ENCODE measurements around the gene RNF175.
"Not testable (repeated sequence)": the region's sequence is repeated elsewhere in the genome, so short reads cannot be mapped to it uniquely, and the experiment has no call there.

The RNF175 gene

DNA sequence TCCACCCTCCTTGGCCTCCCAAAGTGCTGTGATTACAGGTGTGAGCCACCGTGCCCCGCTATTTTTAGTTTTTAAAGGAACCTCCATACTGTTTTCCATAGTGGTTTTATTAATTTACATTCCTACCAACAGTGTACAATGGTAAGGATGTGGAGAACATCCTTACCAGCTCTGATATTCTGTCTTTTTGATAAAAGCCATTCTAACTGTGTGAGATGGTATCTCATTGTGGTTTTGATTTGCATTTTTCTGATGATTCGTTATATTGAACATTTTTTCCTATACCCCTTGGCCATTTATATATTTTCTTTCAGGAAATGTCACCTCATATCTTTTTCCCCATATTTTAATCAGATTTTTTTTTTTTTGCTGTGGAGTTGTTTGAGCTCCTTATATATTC, 90.0 kb downstream of the RNF175 start:
- DNase-seq, result no peak

DNA sequence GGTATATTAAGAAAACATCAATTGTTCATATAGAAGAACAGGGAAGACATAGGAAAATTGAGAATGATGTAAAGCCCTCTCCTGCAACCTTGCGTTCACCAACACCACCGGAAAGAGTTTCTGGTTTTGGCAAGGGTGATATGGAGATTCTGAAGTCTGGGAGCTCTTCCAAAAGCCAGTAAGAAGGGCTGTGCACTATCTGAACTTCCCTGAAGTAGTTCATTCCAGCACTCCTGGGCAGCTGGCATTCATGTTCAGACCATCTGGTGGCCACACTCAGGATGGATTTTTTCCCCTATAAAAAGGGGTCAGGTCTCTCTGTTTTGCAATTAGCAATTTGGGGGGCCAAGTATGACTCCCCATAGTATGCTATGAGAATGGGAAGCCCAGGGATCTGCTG, 91.2 kb downstream of the RNF175 start:
- DNase-seq, result no peak

DNA sequence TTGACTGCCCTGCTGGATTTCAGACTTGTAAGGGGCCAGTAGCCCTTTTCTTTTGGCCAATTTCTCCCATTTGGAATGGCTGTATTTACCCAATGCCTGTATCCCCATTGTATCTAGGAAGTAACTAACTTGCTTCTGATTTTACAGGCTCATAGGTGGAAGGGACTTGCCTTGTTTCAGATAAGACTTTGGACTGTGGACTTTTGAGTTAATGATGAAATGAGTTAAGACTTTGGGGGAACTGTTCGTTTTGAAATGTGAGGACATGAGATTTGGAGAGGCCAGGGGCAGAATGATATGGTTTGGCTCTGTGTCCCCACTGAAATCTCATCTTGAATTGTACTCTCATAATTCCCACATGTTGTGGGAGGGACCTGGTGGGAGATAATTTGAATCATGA, 93.3 kb downstream of the RNF175 start:
- DNase-seq, result not testable (repeated sequence)

DNA sequence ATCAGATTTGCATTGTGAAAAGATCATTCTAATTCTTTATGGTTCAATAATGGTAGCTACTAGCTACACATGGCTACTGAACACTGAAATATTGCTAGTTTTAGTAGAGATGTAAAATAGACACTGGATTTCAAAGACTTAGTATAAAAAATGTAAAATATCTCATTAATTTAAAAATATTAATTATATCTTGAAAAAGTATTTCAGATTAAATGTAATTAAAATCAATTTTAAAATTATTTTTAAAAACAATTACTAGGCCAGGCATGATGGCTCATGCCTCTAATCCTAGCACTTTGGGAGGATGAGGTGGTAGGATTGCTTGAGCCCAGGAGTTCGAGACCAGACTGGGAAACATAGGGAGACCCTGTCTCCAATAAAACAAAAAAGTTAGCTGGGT, 96.2 kb downstream of the RNF175 start:
- no peak for DNase-seq

DNA sequence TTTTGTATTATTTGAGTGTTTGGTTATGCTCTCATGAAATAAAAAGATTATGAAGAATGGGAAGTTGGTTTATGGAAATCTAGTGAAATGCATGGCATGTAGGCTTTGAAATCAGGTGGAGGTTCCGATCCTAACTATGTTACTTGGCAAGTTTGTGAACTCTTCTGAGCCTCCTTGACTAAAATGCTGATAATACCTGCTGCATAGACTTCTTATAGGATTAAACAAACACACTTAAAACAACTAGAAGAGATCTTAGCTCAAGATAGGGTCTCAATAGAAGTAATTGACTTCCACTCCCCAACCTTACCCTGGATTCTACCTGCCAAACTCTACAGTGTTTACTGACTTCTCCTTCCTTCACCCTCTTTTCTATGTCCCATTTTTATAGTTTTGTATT, 97.9 kb downstream of the RNF175 start:
- DNase-seq, result no peak

- no peak for DNase-seq
These were observed 98.5 kb downstream of the RNF175 start for GRCh38 chr4:153661215-153661822.
